ENCODE data around the gene PANK4. TPM values are rescaled to one million over a fixed set of nuclear protein-coding genes. Genes with fewer than 3 reads are reported as not detected.

PANK4 gene
- total RNA-seq, 1 donor from 2014 or later, result 26.3 TPM

GRCh38 chr1:2470290-2471158, 55.9 kb downstream of the PANK4 start:
- Mint-ChIP-seq H3K27me3 (ENCODE audit: low read depth, unreplicated experiment) (no peaks in the 10 kb centered on the region), H3K27ac (ENCODE audit: unreplicated experiment) (no peak overlapping the region), H3K9me3 (ENCODE audit: unreplicated experiment) (no peaks in the 10 kb centered on the region), H3K4me1 (ENCODE audit: low read depth, unreplicated experiment) (peaks cover 4% of the 10 kb centered on the region), H3K4me3 (ENCODE audit: unreplicated experiment) (no peak overlapping the region), H3K36me3 (ENCODE audit: low read depth, unreplicated experiment) (no peaks in the 10 kb centered on the region)
- H3K4me2 ChIP-seq (ENCODE audit: low read length), result no peak overlapping the region
- no peak for DNase-seq (ENCODE audit: low read depth)
- H3K36me3 ChIP-seq (ENCODE audit: insufficient read depth, low read length), result no peaks in the 10 kb centered on the region
- no peak overlapping the region for H3K9ac ChIP-seq (ENCODE audit: low read length)
- no peaks in the 10 kb centered on the region for H3K4me1 ChIP-seq (ENCODE audit: insufficient read depth, low read length)
- no peak overlapping the region for H3K4me3 ChIP-seq (ENCODE audit: insufficient read depth, low read depth, low read length)
- peaks cover 6% of the 10 kb centered on the region for H4K20me1 ChIP-seq (ENCODE audit: insufficient read depth, low read length)
- no peak overlapping the region for H3K27ac ChIP-seq (ENCODE audit: low read depth, low read length)
- H3K79me2 ChIP-seq (ENCODE audit: insufficient read depth, low read length), result no peaks in the 10 kb centered on the region
- FAIRE-seq, result no peak
- no peak overlapping the region for H2AFZ ChIP-seq (ENCODE audit: low read depth, low read length)
- TF ChIP-seq CTCF (IDR thresholded peaks at IDR 0.05; ENCODE audit: insufficient read depth, low read depth, low read length) (no peak), EZH2 (IDR thresholded peaks at IDR 0.05; ENCODE audit: insufficient read depth, low read length) (no peak)
- H3K27me3 ChIP-seq (ENCODE audit: insufficient read depth, low read length), result peaks cover 4% of the 10 kb centered on the region
- no peaks in the 10 kb centered on the region for H3K9me3 ChIP-seq (ENCODE audit: insufficient read depth, low read depth, low read length)

GRCh38 chr1:2469103-2469940, 57.1 kb downstream of the PANK4 start:
- FAIRE-seq (no peak), DNase-seq (ENCODE audit: low read depth) (no peak)
- Histone ChIP-seq H3K9me3 (ENCODE audit: insufficient read depth, low read depth, low read length) (no peaks in the 10 kb centered on the region), H3K4me3 (ENCODE audit: insufficient read depth, low read depth, low read length) (no peak overlapping the region), H3K79me2 (ENCODE audit: insufficient read depth, low read length) (no peaks in the 10 kb centered on the region), H3K4me1 (ENCODE audit: insufficient read depth, low read length) (no peaks in the 10 kb centered on the region), H3K27ac (ENCODE audit: low read depth, low read length) (no peak overlapping the region), H3K4me2 (ENCODE audit: low read length) (no peak overlapping the region), H3K27me3 (ENCODE audit: insufficient read depth, low read length) (peaks cover 4% of the 10 kb centered on the region), H2AFZ (ENCODE audit: low read depth, low read length) (no peak overlapping the region), H3K36me3 (ENCODE audit: insufficient read depth, low read length) (no peaks in the 10 kb centered on the region), H4K20me1 (ENCODE audit: insufficient read depth, low read length) (peaks cover 6% of the 10 kb centered on the region), H3K9ac (ENCODE audit: low read length) (no peak overlapping the region)
- no peak overlapping the region for H3K27ac Mint-ChIP-seq (ENCODE audit: unreplicated experiment)
- peaks cover 4% of the 10 kb centered on the region for H3K4me1 Mint-ChIP-seq (ENCODE audit: low read depth, unreplicated experiment)
- no peaks in the 10 kb centered on the region for H3K9me3 Mint-ChIP-seq (ENCODE audit: unreplicated experiment)
- no peaks in the 10 kb centered on the region for H3K36me3 Mint-ChIP-seq (ENCODE audit: low read depth, unreplicated experiment)
- peaks cover 4% of the 10 kb centered on the region for H3K27me3 Mint-ChIP-seq (ENCODE audit: low read depth, unreplicated experiment)
- H3K4me3 Mint-ChIP-seq (ENCODE audit: unreplicated experiment), result no peak overlapping the region
- TF ChIP-seq CTCF (IDR thresholded peaks at IDR 0.05; ENCODE audit: insufficient read depth, low read depth, low read length), result no peak
- no peak for TF ChIP-seq EZH2 (IDR thresholded peaks at IDR 0.05; ENCODE audit: insufficient read depth, low read length)
